HG02840 (cell line): ENCODE data around the gene DIPK1A.

Experiments
- ATAC-seq: cut with Tn5 transposase; IDR thresholded peaks from one replicate; pipeline ENCODE4 v1.9.1; 2021; ENCODE audit warnings: mild to moderate bottlenecking, moderate library complexity, moderate number of reproducible peaks; ENCODE audit not compliant: unreplicated experiment, low FRiP score

The DIPK1A gene

GRCh38 chr1:92845908-92846307 lies 115.4 kb downstream of the DIPK1A start:
- no peak for ATAC-seq

GRCh38 chr1:92844439-92844838 lies 116.8 kb downstream of the DIPK1A start:
- no peak for ATAC-seq

GRCh38 chr1:92843429-92844352 lies 117.6 kb downstream of the DIPK1A start:
- ATAC-seq = no peak

- no peak for ATAC-seq
Measured at GRCh38 chr1:92843046-92843423, 118.2 kb downstream of the DIPK1A start.

GRCh38 chr1:92842082-92843045 lies 118.9 kb downstream of the DIPK1A start:
- no peak for ATAC-seq

GRCh38 chr1:92840600-92840999 lies 120.7 kb downstream of the DIPK1A start:
- ATAC-seq = no peak

- no peak for ATAC-seq
Measured at GRCh38 chr1:92839442-92839841, 121.8 kb downstream of the DIPK1A start.

GRCh38 chr1:92838519-92838918 lies 122.7 kb downstream of the DIPK1A start:
- no peak for ATAC-seq

- ATAC-seq = no peak
Measured at GRCh38 chr1:92837062-92837461, 124.2 kb downstream of the DIPK1A start.

GRCh38 chr1:92834617-92835016 lies 126.6 kb downstream of the DIPK1A start:
- no peak for ATAC-seq

GRCh38 chr1:92833840-92834239 lies 127.4 kb downstream of the DIPK1A start:
- ATAC-seq = no peak

- ATAC-seq = peak; percentile 15
Measured at GRCh38 chr1:92832537-92833114, 128.6 kb downstream of the DIPK1A start.

GRCh38 chr1:92831762-92832536 lies 129.3 kb downstream of the DIPK1A start, which contains the start of gene RPL5:
RPL5 (plus strand) TSS chr1:92832040; CDS start chr1:92832115, 75 bp downstream.
- peak; percentile 97 for ATAC-seq

GRCh38 chr1:92831368-92831761 lies 129.9 kb downstream of the DIPK1A start:
- ATAC-seq = no peak

GRCh38 chr1:92826792-92827191 lies 134.5 kb downstream of the DIPK1A start:
- no peak for ATAC-seq

- ATAC-seq = no peak
Measured at GRCh38 chr1:92822879-92823278, 138.4 kb downstream of the DIPK1A start.

GRCh38 chr1:92820551-92820950 lies 140.7 kb downstream of the DIPK1A start:
- ATAC-seq = no peak

- ATAC-seq = no peak
Measured at GRCh38 chr1:92820024-92820423, 141.2 kb downstream of the DIPK1A start.

GRCh38 chr1:92817986-92818764 lies 143.1 kb downstream of the DIPK1A start:
- ATAC-seq = peak; percentile 66
